ENCODE data around the gene KXD1.

KXD1 gene

DNA sequence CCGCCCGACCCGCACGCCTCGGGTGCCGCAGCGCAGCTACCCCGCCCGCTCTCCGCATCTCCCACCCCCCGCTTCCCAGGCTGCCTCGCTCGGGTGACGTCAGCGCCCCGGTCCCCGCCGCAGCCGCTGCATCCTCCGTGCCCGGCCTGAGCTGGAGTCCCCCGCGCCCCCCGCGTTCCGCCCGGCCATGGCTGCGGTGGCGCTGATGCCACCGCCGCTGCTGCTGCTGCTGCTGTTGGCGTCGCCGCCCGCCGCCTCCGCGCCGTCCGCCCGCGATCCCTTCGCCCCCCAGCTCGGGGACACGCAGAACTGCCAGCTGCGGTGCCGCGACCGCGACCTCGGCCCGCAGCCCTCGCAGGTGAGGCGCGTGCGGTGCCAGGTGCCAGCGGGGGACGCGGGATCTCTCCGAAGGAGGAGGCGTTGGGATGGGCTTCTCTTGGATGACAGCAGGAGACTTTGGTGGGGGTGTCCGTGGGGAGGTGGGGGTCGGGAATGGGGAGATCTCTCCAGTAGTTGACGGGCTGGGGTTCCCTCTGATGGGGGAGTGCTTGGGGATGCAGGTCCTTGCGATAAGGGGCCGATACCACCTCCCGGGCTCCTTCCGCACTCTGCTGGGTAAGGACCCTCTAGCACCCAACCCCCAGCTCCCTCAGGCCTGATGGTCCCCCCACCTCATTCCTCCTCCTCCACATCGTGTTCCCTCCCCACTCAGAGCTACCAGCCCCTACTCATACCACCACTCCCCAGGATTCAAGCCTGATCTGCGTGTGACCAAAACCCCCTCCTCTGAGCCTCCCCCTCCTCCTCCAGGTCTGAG, 55.3 kb downstream of the KXD1 start, which contains the start of gene TMEM59L:
TMEM59L (plus strand) TSS at position 99 of the 817 bp plus-strand sequence; CDS start at position 188, 89 bp downstream.
- TF ChIP-seq, protein P1, sequence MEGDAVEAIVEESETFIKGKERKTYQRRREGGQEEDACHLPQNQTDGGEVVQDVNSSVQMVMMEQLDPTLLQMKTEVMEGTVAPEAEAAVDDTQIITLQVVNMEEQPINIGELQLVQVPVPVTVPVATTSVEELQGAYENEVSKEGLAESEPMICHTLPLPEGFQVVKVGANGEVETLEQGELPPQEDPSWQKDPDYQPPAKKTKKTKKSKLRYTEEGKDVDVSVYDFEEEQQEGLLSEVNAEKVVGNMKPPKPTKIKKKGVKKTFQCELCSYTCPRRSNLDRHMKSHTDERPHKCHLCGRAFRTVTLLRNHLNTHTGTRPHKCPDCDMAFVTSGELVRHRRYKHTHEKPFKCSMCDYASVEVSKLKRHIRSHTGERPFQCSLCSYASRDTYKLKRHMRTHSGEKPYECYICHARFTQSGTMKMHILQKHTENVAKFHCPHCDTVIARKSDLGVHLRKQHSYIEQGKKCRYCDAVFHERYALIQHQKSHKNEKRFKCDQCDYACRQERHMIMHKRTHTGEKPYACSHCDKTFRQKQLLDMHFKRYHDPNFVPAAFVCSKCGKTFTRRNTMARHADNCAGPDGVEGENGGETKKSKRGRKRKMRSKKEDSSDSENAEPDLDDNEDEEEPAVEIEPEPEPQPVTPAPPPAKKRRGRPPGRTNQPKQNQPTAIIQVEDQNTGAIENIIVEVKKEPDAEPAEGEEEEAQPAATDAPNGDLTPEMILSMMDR (IDR thresholded peaks at IDR 0.05; ENCODE audit: borderline replicate concordance, insufficient read depth, low read depth, low read length) = no peak
- no peak within 1 kb of the TSS for H3K4me3 ChIP-seq (ENCODE audit: low read depth, low read length)

DNA sequence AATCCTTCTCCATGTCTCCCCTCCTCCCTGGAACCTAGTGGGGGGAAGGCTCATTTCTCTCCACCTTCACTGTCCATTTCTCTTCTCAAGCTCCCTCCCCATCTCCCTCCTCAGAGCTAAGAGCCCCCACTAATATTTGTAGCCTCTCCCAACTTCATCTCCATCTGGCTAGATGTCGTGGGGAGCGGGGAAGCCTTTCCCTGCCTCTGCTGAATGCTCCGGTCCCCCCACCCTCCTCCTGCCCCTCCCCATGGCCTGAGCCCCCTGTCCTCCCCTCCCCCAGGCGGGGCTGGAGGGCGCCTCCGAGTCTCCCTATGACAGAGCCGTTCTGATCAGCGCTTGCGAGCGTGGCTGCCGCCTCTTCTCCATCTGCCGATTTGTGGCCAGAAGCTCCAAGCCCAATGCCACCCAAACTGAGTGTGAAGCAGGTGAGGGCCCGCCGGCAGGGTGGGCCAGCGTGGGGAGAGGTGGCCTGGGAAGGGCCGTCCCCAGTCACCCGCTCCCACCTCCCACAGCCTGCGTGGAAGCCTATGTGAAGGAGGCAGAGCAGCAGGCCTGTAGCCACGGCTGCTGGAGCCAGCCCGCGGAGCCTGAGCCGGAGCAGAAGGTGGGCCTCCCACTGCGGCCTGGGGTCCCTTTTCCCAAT, 56.0 kb downstream of the KXD1 start:
- TF ChIP-seq, protein P1 (IDR thresholded peaks at IDR 0.05; ENCODE audit: borderline replicate concordance, insufficient read depth, low read depth, low read length) = no peak
- H3K4me3 ChIP-seq (ENCODE audit: low read depth, low read length) = no peak overlapping the region

DNA sequence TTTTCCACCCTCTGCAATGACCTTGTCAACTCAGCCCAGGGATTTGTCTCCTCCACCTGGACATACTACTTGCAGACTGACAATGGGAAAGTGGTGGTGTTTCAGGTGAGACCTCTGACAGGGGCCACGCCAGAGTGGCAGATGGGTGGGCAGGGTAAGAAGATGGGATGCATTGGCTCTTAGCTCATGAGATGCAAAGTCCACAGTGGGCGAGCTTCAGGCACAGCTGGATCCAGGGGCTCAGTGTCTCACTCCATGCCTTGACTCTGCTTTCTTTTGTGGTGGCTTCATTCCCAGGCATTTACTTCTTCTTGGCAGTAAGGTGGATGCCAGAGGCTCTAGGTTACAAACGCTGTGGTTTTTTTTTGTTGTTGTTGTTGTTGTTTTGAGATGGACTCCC, 58.4 kb downstream of the KXD1 start:
- H3K4me3 ChIP-seq (ENCODE audit: low read depth, low read length) = no peak overlapping the region
- TF ChIP-seq, protein P1 (IDR thresholded peaks at IDR 0.05; ENCODE audit: borderline replicate concordance, insufficient read depth, low read depth, low read length) = no peak

DNA sequence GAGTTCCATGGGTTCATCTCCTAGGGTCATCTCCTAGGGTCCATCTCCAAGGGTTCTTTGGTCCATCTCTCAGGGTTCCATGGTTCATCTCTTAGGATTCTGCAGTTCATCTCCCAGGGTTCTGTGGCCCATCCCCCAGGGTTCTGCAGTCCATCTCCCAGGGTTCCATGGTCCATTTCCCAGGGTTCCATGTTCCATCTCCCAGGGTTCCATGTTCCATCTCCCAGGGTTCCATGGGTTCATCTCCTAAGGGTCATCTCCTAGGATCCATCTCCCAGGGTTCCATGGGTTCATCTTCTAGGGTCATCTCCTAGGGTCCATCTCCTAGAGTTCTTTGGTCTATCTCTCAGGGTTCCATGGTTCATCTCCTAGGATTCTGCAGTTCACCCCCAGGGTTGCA, 59.9 kb downstream of the KXD1 start:
- H3K4me3 ChIP-seq (ENCODE audit: low read depth, low read length) = no peak overlapping the region
- TF ChIP-seq, protein P1 (IDR thresholded peaks at IDR 0.05; ENCODE audit: borderline replicate concordance, insufficient read depth, low read depth, low read length) = no peak

DNA sequence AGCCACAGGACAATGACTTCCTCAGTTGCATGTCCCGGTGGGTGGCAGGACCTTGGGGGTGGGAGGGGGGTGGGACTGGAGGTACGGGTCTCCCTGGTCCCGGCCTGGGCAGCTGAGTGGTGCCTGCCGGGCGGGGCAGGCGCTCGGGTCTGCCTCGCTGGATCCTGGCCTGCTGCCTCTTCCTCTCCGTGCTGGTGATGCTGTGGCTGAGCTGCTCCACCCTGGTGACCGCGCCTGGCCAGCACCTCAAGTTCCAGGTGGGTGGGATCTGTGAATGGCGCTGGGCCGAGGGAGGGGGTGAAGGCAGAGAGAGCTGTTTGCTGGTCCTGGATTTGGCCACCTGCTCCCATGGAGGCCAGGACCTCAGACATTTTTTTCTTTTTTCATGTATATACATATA, 60.6 kb downstream of the KXD1 start:
- no peak overlapping the region for H3K4me3 ChIP-seq (ENCODE audit: low read depth, low read length)
- TF ChIP-seq, protein P1 (IDR thresholded peaks at IDR 0.05; ENCODE audit: borderline replicate concordance, insufficient read depth, low read depth, low read length) = no peak
